ENCODE results near the gene IKBIP. TPM values are rescaled to one million over a fixed set of nuclear protein-coding genes. Genes with fewer than 3 reads are reported as not detected.

IKBIP gene
- total and polyA plus RNA-seq, 9 of the 15 experiments (the other 6 are each of a cell fraction or from before 2014, with no cell fraction given) = 3.3 to 19.5 (median 14.9) TPM

GRCh38 chr12:98593351-98594049, 51.1 kb downstream of the IKBIP start, which contains the start of gene SLC25A3 (continued):
- no peak for TF ChIP-seq ZNF609 (CRISPR knock-in tag; IDR thresholded peaks at IDR 0.05; ENCODE audit: borderline replicate concordance)
- no peak for TF ChIP-seq ARID2 (IDR thresholded peaks at IDR 0.05)
- no peak for TF ChIP-seq DNMT1 (IDR thresholded peaks at IDR 0.05)
- peak; percentile 85 for TF ChIP-seq TAF7 (tag; IDR thresholded peaks at IDR 0.05)
- TF ChIP-seq ELF1 (tag; IDR thresholded peaks at IDR 0.05) = peak; percentile 81
- TF ChIP-seq POLR2AphosphoS5 (IDR thresholded peaks at IDR 0.05; ENCODE audit: control insufficient read depth, insufficient read depth, low read depth, low read length) = peak; percentile 98
- peak; percentile 97 for TF ChIP-seq MTA1 (IDR thresholded peaks at IDR 0.05; ENCODE audit: borderline replicate concordance)
- no peak for TF ChIP-seq DIDO1 (tag; IDR thresholded peaks at IDR 0.05; ENCODE audit: low read depth)
- peak; percentile 19 to 28; a peak in 2 of 4 replicates for TF ChIP-seq SIX5 (IDR thresholded peaks at IDR 0.05; ENCODE audit: borderline replicate concordance in 1 of 2, insufficient read depth in 1 of 2, low read depth in 1 of 2, low read length in 2 of 2)
- TF ChIP-seq FOXJ2 (tag; IDR thresholded peaks at IDR 0.05) = peak; percentile 54
- TF ChIP-seq MIER1 (IDR thresholded peaks at IDR 0.05; ENCODE audit: low read depth) = no peak
- TF ChIP-seq BHLHE40 (IDR thresholded peaks at IDR 0.05; ENCODE audit: low read length) = peak; percentile 59
- TF ChIP-seq TEAD4 (IDR thresholded peaks at IDR 0.05; ENCODE audit: low read length) = no peak
- peak; percentile 55; the same call in 1 of the 2 replicates for TF ChIP-seq TEAD4 (CRISPR knock-in tag; IDR thresholded peaks at IDR 0.05; ENCODE audit: borderline replicate concordance)
- peak; percentile 95 for TF ChIP-seq TAF1 (IDR thresholded peaks at IDR 0.05; ENCODE audit: control insufficient read depth, extremely low read depth, insufficient read depth, low read length, severe bottlenecking)
- no peak for TF ChIP-seq CHAMP1 (IDR thresholded peaks at IDR 0.05)
- TF ChIP-seq ZNF764 (CRISPR knock-in tag; IDR thresholded peaks at IDR 0.05; ENCODE audit: low read depth) = no peak
- TF ChIP-seq MTF1 (CRISPR knock-in tag; IDR thresholded peaks at IDR 0.05; ENCODE audit: borderline replicate concordance) = no peak
- TF ChIP-seq C11orf30 (IDR thresholded peaks at IDR 0.05; ENCODE audit: low read depth) = peak; percentile 87
- TF ChIP-seq RNF2 (IDR thresholded peaks at IDR 0.05) = peak; percentile 34; the same call in 1 of the 2 replicates

Measured in K562 (cell line).